Measurements from ENCODE around the gene GDPGP1. TPM values are rescaled to one million over a fixed set of nuclear protein-coding genes. Genes with fewer than 3 reads are reported as not detected.

The GDPGP1 gene
- total and polyA plus RNA-seq, 8 donors, result 3.4 to 8.6 (median 4.0) TPM

DNA sequence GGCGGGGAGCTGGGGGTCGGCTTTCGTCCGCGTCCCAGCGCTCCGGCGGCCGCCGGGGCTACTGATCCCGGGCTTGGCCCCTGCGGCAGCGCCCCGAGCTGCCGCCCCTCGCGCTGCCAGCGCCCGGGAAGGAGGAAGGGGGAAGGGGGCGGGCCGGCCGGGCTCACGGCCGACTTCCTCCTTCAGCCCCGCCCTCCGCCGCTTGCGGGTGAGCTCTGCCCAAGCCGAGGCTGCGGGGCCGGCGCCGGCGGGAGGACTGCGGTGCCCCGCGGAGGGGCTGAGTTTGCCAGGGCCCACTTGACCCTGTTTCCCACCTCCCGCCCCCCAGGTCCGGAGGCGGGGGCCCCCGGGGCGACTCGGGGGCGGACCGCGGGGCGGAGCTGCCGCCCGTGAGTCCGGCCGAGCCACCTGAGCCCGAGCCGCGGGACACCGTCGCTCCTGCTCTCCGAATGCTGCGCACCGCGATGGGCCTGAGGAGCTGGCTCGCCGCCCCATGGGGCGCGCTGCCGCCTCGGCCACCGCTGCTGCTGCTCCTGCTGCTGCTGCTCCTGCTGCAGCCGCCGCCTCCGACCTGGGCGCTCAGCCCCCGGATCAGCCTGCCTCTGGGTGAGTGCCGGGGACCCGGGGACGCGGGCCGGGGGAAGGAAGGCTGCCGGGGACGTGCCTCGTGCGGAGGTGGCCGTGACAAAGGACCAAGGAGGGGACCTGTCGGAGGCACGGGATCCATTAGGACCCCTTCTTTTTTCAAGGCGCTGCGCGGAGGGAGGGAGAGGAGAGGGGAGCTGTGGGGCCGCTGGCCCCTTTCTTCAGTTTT is 32.7 kb upstream of the GDPGP1 start, which contains the start of gene SEMA4B:
Gene SEMA4B, plus strand, starts transcription at position 201 of the 814 bp plus-strand sequence. Its CDS starts 249 bp downstream, at position 450.
- intact Hi-C loops (cut with DNase I), result no loop called here
- H3K9me3 ChIP-seq, result no peaks in the 10 kb centered on the region
- TF ChIP-seq, protein P1, sequence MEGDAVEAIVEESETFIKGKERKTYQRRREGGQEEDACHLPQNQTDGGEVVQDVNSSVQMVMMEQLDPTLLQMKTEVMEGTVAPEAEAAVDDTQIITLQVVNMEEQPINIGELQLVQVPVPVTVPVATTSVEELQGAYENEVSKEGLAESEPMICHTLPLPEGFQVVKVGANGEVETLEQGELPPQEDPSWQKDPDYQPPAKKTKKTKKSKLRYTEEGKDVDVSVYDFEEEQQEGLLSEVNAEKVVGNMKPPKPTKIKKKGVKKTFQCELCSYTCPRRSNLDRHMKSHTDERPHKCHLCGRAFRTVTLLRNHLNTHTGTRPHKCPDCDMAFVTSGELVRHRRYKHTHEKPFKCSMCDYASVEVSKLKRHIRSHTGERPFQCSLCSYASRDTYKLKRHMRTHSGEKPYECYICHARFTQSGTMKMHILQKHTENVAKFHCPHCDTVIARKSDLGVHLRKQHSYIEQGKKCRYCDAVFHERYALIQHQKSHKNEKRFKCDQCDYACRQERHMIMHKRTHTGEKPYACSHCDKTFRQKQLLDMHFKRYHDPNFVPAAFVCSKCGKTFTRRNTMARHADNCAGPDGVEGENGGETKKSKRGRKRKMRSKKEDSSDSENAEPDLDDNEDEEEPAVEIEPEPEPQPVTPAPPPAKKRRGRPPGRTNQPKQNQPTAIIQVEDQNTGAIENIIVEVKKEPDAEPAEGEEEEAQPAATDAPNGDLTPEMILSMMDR (IDR thresholded peaks at IDR 0.05), result no peak
- H3K36me3 ChIP-seq, result peaks cover 0 to 22% of the 10 kb centered on the region in 2 donors
- ATAC-seq (peak; percentile 93), DNase-seq (peak in 3 of 4 donors; percentile 82 to 98 (median 84))
- peak within 1 kb of the TSS; percentile 74 for H3K27ac ChIP-seq
- peak within 1 kb of the TSS; percentile 72 to 94 for H3K4me3 ChIP-seq
- H3K27me3 ChIP-seq, result no peaks in the 10 kb centered on the region
- H3K4me1 ChIP-seq, result peaks cover 14 to 64% of the 10 kb centered on the region in 2 donors

DNA sequence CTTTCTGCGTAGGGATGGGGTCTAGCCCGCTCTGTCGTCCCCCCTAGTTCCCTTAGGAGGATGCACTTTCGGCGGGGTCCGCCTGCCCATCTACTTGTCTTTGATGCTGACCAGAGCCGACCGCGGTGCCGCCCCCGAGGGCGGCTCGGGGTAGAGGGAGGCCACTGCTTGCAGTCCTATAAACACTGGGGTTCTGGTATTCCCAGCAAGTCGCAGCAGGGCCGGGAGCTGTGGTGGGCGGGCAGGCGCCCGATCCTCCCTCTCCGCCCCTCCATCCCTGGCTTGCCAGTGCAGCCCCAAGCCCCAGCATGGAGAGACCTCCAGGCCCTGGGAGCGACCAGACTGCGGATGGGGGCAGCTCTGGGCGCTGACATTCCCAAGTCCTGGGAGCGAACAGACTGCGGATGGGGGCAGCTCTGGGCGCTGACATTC is 32.0 kb upstream of the GDPGP1 start:
- Histone ChIP-seq H3K36me3 (peaks cover 0 to 28% of the 10 kb centered on the region in 2 donors), H3K9me3 (no peaks in the 10 kb centered on the region), H3K27me3 (no peaks in the 10 kb centered on the region), H3K4me1 (peaks cover 14 to 64% of the 10 kb centered on the region in 2 donors), H3K27ac (no peak overlapping the region), H3K4me3 (peak overlapping the region; percentile 72 to 94)
- intact Hi-C loops (cut with DNase I), result no loop called here
- TF ChIP-seq, protein P1 (IDR thresholded peaks at IDR 0.05), result no peak
- ATAC-seq (peak; percentile 33), DNase-seq (peak in 1 of 4 donors; percentile 71)

DNA sequence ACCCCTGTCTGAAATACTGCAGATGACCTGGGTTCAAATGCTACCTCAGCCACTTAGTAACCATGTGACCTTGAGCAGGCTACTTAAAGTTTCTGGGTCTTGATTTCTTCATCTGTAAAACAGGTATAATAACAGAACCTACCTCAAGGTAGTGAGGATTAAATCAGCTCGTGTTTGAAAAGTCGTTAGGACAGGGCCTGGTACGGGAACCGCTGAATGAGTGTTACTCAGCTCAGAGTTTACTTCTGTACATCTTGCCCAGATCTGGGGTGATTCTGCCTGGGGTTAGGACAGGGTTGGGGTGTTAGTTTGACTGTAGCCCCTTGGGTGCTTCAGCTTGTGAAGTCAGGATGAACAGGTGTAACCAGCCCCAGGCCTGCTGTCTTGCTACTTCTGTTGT is 31.1 kb upstream of the GDPGP1 start:
- H3K36me3 ChIP-seq, result peaks cover 0 to 38% of the 10 kb centered on the region in 2 donors
- no peaks in the 10 kb centered on the region for H3K9me3 ChIP-seq
- no peak overlapping the region for H3K4me3 ChIP-seq
- ATAC-seq, result no peak
- DNase-seq, result no peak
- H3K4me1 ChIP-seq, result peaks cover 14 to 64% of the 10 kb centered on the region in 2 donors
- TF ChIP-seq, protein P1 (IDR thresholded peaks at IDR 0.05), result no peak
- intact Hi-C loops (cut with DNase I), result no loop called here
- no peak overlapping the region for H3K27ac ChIP-seq
- no peaks in the 10 kb centered on the region for H3K27me3 ChIP-seq

DNA sequence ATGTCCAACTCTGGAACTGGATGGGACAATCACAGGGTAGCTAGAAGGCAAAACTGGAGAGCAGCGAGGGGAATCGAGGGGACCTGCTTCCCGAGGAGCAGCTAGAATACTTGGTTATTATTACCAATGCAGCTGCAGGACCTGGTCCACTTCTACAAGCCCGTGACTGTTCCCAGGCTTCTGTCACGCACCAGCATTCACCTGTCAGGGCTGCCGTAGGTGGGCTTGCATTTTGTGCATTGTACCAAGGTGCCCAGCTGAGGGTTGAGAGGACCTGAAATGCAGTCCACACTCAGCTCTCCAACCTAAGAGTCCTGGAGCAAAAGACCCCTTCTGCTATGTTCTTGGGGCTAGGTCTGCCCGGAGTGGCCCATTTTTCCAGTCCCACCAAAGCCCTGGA is 30.5 kb upstream of the GDPGP1 start:
- no peak overlapping the region for H3K4me3 ChIP-seq
- no peak for ATAC-seq
- H3K27me3 ChIP-seq, result no peaks in the 10 kb centered on the region
- H3K9me3 ChIP-seq, result no peaks in the 10 kb centered on the region
- intact Hi-C loops (cut with DNase I), result no loop called here
- TF ChIP-seq, protein P1 (IDR thresholded peaks at IDR 0.05), result no peak
- peak in 1 of 4 donors; percentile 10 for DNase-seq
- no peak overlapping the region for H3K27ac ChIP-seq
- peaks cover 0 to 38% of the 10 kb centered on the region in 2 donors for H3K36me3 ChIP-seq
- peaks cover 14 to 64% of the 10 kb centered on the region in 2 donors for H3K4me1 ChIP-seq

DNA sequence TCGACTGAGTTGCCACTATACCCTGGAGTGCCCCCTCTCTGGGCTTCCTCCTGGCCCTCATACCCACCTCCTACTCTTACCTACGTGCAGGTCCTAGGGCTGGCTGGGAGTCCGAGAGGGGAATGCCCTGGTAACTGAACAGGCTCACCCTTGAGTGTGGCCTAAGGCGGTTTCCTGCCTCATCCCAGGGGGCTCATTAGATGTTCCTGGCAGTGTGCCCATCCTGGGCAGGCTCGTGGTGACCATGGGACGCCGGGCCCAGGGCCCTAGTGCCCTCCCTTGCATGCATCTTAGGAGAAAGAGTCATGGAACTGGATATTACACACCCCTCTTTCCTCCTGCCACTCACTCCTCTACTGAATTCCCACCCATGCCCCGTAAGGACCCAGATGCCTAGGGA is 30.1 kb upstream of the GDPGP1 start:
- no peak overlapping the region for H3K27ac ChIP-seq
- ATAC-seq (no peak), DNase-seq (peak in 1 of 4 donors; percentile 43)
- no peaks in the 10 kb centered on the region for H3K27me3 ChIP-seq
- peaks cover 14 to 66% of the 10 kb centered on the region in 2 donors for H3K4me1 ChIP-seq
- H3K36me3 ChIP-seq, result peaks cover 0 to 39% of the 10 kb centered on the region in 2 donors
- no peaks in the 10 kb centered on the region for H3K9me3 ChIP-seq
- TF ChIP-seq, protein P1 (IDR thresholded peaks at IDR 0.05), result no peak
- no peak overlapping the region for H3K4me3 ChIP-seq
- intact Hi-C loops (cut with DNase I), result no loop called here

Data from left lung (tissue), 10 donors.